HG02588 (cell line): ENCODE measurements around the gene DESI2.

ENCODE experiments used
- ATAC-seq: cut with Tn5 transposase; IDR thresholded peaks from one replicate; pipeline ENCODE4 v1.9.1; 2021; ENCODE audit warnings: mild to moderate bottlenecking, moderate library complexity; ENCODE audit not compliant: unreplicated experiment

The DESI2 gene

DNA sequence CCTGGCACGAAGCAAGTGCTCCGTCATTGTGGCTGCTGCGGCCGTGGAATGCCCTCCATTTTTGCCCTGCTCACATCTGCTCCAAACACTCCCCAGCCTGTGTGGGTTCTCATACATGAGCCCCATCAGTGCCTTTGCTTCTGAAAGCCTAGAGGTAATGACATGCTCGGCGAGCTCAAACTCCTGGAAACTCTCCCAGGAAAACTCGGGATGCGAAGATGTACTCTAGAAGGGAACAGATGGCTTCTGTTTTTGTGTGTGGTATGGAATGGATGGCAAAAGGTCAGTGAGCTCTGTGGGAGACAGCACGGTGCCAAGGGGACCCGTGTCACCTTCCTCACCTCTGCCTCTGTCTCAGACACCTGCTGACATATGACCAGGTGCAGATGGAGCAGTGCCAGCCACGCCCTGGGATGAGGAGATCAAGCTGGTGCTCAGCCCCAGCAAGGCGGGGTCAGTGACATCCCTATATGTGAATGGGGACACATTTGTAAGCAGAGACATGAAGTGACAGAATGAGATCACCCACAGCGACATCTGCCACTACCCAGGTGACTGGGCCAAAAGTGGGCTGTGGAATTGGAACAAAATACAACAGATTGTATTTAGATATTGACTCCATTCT lies 98.5 kb downstream of the DESI2 start:
- no peak for ATAC-seq

DNA sequence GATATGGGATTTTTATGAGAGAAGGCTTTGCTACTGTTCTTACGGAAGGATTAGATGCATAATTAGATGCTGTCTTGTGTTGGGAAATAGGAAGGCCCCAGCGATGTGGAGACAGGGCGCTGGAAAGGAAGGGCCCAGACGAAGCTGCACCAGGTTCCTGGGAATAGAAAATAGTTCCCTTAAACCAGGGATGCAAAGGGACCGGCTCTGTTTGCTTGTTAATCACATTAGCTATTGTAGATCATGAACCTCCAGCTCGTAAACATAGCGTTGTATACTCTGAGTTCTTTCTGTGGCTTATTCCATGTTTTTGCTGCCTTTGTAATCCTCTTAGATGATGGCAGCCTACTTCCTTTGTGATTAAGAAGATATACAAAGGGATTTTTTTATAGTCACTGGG lies 102.7 kb downstream of the DESI2 start:
- no peak for ATAC-seq

DNA sequence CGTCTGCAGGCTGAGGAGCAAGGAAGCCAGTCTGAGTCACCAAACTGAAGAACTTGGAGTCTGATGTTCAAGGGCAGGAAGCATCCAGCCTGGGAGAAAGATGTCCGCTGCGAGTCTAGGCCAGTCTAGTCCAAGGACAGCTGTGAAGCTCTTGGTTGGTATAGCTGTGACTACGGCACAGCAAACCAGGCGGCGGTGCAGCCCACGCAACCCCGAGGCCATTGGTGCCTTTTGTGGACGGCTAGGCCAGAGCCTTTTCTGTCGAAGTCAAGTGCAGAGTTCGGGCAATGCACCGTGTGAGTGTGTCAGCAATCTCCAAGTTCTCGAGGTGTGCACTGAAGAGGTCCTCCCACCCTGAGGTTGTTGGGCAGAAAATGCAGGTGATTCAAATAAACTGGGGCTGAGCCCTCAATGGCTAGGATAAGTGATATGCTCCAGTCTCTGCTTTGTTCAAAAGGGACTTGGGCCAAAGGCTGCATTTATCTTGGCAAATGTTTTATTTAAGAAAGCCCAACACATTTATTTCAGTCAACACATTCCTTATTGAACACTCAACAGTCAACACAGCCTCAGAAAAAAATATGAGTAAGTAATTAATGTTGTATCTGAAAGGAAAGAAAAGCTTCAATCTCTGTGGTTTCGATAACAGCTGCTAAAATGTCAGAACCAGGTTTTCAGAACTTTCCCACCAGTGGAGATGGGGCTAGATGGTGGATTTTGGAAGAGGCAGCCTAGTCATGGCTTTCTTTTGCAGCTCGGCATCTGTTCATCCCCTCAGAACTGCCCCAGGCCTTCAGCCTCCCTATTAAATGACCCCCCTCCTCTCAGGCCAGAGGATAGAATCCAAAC lies 104.4 kb downstream of the DESI2 start:
- ATAC-seq, result no peak
